A673 (cell line): ENCODE results near the gene MAP3K8.

Experiments used
- EZH2 ChIP-seq: fragments of 200-600 bp; sonication (generic); IDR thresholded peaks from 2 replicates; pipeline ENCODE4 v1.6.1; 2017; ENCODE audit warnings: borderline replicate concordance, low read depth, mild to moderate bottlenecking, mixed read lengths, antibody characterized with exemption, low read length; ENCODE audit not compliant: poor library complexity, severe bottlenecking
- TF ChIP-seq, protein P1 (sequence below): fragments of 300-800, 200-600 bp; sonication (generic); conservative IDR thresholded peaks from 2 replicates; pipeline ENCODE4 v1.5.1; 2017; ENCODE audit warnings: low read depth, mild to moderate bottlenecking, antibody characterized with exemption, low read length, moderate library complexity, mixed read lengths

DNA sequence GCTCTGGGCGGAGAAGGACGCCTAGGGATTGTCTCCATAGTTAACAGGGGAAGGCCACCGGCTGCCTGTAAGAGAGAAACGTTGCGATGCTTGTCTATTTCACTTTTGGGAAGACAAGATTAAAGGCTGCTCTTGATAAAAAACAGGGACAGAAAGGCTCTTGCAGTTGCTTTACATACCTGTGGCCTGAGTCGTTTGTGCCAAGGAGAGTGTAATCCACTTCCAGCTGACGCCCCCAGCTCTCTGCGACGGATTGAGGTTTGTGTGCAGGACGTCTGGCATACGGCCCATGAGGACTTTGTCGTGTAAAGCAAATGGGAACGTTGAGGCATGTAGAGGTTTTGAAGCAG is 1.1 kb downstream of the MAP3K8 start:
- TF ChIP-seq, protein P1, sequence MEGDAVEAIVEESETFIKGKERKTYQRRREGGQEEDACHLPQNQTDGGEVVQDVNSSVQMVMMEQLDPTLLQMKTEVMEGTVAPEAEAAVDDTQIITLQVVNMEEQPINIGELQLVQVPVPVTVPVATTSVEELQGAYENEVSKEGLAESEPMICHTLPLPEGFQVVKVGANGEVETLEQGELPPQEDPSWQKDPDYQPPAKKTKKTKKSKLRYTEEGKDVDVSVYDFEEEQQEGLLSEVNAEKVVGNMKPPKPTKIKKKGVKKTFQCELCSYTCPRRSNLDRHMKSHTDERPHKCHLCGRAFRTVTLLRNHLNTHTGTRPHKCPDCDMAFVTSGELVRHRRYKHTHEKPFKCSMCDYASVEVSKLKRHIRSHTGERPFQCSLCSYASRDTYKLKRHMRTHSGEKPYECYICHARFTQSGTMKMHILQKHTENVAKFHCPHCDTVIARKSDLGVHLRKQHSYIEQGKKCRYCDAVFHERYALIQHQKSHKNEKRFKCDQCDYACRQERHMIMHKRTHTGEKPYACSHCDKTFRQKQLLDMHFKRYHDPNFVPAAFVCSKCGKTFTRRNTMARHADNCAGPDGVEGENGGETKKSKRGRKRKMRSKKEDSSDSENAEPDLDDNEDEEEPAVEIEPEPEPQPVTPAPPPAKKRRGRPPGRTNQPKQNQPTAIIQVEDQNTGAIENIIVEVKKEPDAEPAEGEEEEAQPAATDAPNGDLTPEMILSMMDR, result no peak
- TF ChIP-seq EZH2, result no peak
